Activated CD8-positive, alpha-beta memory T cell treated with anti-CD3 and anti-CD28 coated beads for 1 hour (primary cell): ENCODE measurements around the gene SAP25.
A peak's percentile ranks its signal among the peaks of the same experiment; 100 is the strongest.

Source experiments
- DNase-seq, 2 donors: peaks; one replicate each; pipeline ENCODE4 v3.0.0-alpha.2; 2020; ENCODE audit warnings: low read depth in 1 of 2; ENCODE audit errors: extremely low read depth in 1 of 2

SAP25 gene

DNA sequence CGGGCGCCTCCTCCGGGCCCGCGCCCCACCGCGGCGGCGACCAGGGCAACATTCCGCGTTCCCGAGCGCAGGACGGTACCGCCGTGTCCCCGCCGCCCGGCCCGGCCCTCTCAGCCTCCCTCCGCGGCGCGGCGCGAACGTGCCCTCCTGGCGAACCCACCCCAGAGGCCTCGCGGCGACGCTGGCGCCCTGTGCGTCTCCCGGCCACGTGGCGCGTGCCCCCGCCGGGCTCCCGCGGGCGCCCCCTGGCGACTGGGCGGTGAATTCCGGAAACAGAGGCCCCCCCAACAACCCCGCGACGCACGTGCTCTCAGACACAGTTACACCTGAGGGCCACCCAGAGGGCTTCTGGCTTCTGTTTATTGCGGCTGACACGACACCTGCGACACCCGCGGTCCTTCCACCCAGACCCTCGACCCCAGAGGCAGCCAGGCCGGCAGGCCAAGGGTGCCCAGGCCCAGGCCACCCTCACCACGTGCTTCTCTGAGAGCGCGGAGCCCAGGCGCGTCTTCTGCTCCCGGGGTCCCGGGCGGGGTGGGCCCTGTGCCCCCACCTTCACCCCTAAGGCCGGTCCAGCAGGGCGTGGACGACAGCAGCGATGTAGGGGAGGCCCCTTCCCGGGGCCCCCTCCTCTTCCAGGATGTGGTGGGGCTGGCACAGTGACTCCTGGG, at the start of gene SAP25:
Gene SAP25, minus strand, starts transcription at position 210 of the 671 bp plus-strand sequence. Its CDS starts 158 bp downstream, at position 52.
- no peak for DNase-seq

DNA sequence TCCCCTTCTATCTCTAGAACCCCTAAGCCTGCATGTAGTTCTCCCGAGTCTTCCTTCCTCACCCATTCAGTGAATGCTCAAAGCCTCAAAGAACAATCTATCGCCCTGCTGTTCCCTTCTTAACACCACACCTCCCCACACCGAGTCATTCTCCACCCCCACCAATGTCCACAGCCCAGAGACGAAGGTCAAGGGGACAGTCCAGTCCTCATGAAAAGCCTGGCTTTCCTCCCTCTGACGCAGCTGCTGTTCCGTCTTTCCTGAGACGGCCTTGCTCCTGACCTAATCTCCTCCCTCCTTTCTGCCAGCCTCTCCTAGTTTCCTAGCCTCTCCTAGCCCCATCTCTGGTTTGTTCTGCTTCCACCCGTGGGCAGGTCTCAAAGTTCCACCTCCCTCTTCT, 47.9 kb upstream of the SAP25 start:
- no peak for DNase-seq

DNA sequence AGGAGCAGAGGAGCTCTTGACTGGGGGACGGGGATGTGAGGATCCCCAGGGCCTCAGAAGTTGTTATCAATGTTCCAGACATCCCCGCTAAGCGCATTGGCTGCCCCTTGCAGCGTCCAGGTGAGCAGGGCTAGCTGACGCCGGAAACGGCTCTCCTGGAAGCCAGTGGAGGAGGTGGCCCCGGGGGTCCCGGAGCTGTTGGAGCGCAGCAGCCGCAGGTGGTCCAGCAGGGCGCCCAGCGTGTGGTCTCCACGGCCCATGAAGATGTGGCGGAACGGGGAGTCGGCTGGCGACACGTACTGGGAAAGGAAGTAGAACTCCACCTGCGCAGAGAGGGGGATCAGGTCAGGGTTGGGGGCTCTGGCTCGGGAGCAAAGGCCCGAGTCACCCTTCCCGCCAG, 47.1 kb upstream of the SAP25 start:
- no peak for DNase-seq

DNA sequence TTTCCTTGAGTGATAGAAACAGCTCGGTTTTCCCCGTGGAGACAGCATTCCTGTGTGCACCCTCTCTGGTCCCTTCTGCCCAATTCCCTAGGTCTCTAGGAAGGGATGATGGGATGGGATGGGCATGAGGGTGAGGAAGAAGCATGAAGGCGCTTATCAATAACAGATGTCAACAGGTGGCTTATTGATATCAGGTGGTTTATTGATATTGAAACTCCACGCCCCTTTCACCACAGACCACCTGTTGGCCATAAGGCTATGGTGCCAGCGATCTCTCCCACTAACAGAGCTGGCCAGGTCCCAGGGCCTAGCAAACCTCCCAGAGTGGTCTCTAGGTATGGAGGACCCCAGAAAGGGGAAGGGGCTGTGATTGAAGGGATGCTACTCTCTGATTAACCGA, 46.5 kb upstream of the SAP25 start:
- DNase-seq: no peak

DNA sequence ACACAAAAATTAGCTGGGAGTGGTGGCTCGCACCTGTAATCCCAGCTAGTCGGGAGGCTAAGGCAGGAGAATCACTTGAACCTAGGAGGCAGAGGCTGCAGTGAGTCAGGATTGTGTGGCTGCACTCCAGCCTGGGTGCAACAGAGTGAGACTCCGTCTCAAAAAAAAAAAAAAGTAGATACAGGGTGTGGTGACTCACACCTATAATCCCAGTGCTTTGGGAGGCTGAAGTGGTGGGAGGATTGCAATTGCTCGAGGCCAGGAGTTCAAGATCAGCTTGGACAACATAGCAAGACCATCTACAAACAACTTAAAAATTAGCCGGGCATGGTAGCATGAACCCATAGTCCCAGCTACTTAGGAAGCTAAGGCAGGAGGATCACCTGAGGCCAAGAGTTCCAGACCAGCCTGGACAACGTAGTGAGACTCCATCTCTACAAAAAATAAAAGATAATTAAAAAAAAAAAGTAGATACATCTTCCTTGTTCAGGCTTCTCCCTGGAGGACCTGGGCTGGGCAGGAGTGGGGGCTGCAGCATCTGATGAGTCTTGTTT, 40.7 kb upstream of the SAP25 start:
- DNase-seq: no peak

DNA sequence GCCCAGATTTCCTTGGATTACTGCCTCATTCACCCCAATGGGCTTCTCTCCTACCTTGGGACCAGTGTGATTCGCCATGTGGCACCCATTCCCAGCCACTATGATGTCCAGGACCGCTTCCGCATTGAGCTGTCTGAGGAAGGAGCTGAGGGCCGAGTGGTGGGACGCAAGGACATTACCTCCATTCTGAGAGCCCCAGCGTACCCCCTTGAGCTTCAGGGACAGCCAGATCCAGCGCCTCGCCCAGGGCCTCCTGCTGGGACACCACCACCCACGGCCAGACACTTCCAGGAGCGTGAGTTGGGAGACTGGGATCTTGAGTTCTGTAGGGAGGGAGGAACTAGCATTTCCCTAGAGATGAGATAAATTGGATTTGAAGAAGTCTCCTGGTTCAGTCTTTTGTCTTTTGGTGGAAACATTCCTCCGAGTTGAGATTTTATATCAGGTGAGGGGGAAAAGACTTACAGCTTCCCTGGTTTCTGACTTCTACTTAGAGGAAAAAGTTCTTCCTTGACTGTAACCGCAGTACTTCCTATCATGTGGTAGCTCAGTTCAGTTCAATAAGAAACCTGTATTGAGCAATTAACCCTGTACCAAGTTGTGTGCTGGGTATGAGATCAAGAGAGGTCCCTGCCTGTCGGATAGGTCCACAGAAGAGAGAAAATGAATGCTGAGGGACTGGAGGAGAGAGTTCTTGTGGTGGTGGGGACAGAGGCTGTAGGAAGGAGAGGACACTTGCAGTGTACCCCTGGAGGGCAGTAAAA, 39.9 kb upstream of the SAP25 start:
- no peak for DNase-seq

DNA sequence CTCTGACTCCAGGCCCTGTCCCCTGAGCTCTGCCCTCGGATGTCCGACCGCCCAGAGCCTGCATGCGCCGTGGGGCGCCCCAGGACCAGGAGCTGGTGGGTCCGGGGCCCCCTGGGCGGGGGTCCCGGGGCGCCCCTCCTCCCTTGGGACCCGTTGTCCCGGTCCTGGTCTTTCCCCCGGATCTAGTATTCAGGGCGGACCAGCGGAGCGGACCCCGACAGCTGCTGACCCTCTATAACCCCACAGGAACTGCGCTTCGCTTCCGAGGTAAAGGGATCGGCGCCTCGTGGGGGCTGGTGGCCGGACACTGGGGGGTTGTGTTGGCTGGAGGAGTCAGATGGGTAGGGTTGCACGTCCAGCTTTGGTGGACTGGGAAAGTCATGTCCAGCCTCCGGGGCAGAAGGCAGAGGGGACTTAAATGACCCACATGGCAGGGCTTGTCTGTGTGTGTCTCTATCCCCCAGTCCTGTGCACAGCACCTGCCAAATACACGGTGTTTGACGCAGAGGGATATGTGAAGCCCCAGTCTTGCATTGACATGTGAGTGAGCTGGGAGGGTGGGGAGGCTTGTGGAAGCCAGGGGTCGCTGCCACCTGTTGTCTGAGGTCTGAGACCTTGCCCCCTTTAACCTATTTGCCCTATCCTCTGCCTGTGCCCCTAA, 39.2 kb upstream of the SAP25 start:
- no peak for DNase-seq

DNA sequence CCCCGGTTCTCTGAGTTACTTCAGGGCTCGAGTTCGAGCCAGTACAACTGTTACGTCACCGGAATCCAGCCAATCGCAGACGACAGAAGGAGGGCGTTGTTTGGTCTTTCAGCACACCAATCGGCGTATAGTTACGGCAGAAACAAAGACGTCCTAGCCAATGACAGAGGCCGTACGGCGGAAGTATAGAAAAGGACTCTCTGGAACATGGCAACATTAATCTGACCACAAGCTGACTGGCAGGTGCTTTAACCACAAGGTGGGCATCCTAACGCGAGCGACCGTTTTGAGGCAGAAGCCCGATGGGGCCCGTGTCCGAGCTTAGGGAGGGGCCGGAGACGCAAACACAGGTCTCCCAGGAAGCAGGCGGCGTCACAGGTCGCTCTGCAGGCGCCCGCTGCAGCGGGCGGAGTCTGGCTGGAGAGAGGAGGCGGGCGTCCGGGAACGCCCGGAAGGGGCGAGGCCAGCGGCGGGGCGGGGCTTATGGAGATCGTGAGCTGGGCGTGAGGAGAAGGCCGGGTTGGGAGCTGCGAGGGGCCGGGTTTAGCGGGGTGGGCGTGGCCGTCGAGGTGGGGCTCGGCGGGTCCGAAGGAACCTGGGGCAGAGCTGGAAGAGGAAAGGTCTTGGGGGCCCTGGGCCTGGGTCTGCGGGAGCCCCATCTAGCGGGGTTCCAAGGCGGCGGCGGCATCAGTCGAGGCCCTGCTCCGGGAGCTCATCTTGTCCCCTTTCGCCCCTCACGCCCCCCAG, 38.5 kb upstream of the SAP25 start, which contains the start of gene MOSPD3:
Gene MOSPD3, plus strand, starts transcription at position 558 of the 747 bp plus-strand sequence. CDS start 252 bp downstream, outside the sequence.
- DNase-seq: peak; percentile 93 to 96

DNA sequence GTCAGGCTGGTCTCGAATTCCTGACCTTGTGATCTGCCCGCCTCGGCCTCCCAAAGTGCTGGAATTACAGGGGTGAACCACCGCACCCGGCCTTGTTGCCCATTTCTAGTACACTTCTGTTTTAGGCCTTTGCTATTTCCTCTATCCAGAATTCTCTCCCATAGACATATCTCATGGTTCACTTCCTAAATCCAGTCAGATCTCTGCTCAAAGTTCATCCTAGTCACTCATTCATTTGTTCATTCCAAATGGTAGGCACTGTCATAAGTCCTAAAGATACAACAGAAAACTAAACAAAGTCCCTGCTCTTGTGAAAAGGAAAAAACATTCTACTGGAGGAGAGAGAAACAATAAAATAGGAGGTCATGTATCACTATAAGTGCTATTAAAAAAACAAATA, 36.3 kb upstream of the SAP25 start:
- no peak for DNase-seq

DNA sequence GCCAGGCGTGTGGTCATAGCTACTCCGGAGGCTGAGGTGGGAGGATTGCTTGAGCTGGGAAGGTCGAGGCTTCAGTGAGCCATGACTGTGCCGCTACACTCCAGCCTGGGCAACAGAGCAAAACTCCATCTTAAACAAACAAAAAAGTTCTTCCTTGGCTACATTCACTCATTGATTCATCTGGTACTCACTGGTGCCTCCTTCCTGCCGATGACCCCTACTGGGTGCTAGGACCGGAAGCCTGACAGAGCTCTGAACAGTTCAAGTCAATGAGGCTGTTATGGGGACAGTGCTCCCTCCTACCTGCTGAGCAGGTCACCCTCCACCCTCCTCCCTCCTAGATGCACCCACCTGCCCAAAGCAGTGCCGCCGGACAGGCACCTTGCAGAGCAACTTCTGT, 33.4 kb upstream of the SAP25 start:
- DNase-seq: no peak

DNA sequence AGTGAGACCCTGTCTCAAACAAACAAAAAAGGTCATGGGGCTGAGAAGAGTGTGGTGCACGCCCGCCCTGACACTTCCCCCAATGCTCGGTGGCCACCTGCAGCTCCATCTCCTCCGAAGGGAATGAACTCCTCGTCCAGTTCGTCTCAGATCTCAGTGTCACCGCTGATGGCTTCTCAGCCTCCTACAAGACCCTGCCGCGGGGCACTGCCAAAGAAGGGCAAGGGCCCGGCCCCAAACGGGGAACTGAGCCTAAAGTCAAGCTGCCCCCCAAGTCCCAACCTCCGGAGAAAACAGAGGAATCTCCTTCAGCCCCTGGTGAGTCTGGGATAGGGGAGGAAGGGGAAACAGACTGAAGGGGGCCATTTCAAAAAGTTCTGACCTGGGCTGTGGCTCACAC, 32.6 kb upstream of the SAP25 start:
- no peak for DNase-seq

DNA sequence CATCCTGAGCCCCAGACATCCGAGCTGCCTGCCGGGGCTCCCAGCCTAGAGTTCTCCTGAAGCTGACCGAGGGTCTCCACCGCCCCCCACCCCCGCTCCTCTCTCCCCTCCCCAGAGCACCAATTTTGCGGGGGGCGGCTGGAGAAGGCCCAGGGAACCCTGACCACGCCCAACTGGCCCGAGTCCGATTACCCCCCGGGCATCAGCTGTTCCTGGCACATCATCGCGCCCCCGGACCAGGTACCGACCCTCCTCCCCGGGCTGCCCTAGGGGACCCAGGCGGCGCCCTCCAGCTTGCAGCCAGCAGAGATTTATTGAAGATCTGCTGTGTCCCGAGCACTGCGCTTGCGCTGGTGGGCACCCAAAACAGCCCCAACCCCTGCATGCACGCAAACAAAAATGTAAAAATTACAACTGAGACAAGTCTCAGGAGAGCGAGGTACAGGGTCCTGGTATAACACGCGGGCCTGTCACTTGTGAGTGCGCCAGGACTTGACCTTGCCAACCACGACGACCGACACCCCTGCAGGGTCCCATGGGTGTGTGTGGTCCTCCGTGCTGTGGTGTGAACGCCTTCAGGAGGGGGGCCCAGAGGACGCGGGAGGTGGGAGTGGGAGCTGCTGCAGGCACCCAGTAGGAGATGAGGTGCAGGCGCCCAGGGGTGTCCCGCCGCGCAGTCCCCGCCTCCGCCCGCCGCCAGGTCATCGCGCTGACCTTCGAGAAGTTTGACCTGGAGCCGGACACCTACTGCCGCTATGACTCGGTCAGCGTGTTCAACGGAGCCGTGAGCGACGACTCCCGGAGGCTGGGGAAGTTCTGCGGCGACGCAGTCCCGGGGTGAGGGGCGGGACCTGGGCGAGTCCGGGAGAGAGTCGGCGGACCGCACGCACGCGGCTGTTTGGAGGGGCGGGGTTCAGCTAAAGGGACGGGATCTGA, 31.5 kb upstream of the SAP25 start:
- DNase-seq: no peak

DNA sequence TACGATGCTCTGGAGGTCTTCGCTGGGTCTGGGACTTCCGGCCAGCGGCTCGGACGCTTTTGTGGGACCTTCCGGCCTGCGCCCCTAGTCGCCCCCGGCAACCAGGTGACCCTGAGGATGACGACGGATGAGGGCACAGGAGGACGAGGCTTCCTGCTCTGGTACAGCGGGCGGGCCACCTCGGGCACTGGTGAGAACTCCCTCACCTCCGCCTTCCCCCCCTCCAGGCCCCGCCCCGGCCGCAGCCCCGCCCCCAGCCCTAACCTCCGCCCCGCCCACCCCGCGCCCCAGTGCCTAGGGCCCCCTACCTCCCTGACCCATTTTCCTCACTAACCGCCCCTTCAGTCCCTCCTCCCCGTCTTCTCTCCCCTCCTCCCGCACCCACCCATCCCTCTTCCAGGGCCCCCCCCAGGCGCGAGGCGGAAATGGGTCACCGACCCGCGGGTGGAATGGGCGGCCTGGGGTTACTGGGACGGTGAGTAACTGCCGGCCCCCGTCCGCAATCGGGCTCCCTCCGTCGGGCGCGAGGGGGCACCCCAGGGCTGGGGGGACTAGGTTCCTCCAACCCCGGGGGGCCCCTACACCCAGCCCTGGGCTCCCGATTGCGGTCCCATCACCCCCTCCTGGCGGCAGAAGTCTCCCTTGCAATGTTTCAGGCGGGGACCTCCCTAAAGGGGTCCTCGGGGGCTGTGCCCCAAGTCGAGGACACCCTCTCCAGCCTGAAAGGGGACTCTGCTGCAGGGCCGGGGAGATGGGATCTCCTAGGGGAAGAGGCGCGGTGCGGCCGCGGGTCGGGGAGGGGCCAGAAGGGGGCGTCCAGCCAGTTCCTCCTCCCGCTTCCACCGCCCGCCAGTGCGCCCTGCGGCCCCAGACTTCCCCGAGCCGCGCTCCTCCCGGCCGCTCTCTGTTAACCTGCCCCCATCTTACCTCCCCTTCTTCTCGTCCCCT, 30.6 kb upstream of the SAP25 start:
- peak; percentile 34 to 61 for DNase-seq

DNA sequence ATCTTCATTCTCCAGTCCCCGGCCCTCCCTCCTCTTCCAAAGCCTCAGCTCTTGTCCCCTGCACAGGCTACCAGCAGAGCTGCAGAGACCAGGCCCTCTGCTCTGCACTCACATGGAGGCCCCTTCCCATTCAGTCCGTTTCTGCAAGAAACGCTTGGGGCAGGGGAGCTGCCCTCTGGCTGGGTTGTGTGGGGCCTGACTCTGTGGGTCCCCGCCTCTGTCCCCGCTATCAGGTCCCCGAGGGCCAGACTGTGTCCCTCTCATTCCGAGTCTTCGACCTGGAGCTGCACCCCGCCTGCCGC, 30.0 kb upstream of the SAP25 start:
- DNase-seq: no peak

DNA sequence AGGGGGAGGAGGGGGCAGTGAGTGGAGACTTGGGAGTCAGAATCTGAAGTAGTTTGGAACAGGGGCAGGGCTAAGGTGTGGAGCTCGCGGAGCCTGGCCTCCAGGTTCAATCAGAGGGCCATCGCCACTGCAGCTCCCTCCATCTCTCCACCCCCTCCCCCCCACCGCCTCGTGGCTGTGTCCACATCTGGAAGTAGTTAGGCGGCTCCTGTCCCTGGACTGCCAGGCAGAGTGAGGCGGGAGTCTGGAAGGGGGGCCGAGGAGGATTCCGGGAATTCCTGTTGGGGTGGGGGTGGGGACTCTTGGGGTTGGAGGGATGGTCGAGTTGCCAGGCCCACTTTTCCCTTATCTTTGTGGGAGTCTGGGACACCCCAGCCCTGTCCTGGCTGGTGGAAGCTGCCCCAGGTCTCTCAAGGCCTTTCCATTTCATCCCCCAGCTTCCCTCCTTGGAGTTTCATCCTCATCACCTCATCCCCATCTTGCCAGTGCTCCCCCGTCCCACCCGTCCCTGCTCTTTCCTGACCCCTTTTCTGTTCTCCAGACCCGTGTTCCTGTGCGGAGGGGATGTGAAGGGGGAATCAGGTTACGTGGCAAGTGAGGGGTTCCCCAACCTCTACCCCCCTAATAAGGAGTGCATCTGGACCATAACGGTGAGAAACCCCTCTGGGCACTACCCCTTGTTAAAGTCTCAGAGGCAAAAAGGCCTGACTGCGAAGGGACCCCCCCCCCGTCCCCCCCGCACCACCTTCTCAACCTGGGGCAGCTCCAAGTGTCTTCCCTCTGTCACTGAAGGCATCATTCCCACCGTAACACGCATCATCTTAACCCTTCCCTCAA, 29.4 kb upstream of the SAP25 start:
- no peak for DNase-seq

DNA sequence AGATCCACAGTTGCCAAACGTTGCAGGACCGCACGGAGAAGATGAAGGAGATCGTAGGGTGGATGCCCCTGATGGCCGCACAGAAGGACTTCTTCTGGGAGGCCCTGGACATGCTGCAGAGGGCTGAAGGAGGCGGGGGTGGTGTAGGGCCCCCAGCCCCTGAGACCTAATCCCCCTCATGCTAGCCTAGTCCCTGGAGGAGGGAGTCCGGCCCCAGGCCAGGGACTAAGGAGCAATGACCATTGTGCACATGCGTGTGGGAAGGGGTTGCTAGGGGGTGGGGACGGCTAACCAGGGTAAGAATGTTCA, 27.0 kb upstream of the SAP25 start:
- DNase-seq: no peak

DNA sequence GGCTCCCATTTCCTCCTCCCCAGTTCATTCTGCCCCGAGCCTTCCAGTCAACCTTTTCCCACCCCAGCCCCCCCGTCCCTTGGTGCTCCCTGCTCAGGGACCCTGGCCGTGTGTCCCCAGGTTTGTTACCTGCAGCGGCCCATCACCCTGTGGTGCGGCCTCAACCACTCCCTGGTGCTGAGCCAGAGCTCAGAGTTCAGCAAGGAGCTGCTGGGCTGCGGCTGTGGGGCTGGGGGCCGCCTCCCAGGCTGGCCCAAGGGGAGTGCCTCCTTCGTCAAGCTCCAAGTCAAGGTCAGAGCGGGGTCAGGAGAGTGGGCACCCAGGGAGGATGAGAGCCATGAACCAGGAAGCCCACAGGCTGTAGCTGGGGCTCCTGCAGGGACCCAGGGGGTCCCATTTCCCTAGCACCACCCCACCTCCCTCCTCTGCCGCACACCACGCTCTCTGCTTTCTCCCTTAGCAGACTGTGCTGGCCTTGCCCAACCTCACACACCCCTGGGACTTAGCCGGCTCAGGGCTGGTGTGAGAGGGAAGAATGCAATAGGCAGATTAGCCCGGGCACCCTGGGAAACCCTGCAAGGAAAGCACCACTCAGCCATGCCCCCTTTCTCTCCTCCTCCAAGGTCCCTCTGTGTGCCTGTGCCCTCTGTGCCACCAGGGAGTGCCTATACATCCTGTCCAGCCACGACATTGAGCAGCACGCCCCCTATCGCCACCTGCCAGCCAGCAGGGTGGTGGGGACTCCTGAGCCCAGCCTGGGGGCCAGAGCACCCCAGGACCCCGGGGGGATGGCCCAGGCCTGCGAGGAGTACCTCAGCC, 26.4 kb upstream of the SAP25 start:
- DNase-seq: no peak
